WTC11 (cell line): ENCODE measurements around the gene FLRT1. TPM values are rescaled to one million over a fixed set of nuclear protein-coding genes. Genes with fewer than 3 reads are reported as not detected.

ENCODE experiments used
- ATF2 ChIP-seq: sonication (generic); formaldehyde crosslinking; IDR thresholded peaks from 2 replicates; pipeline ENCODE4 v1.8.1; 2022; ENCODE audit warnings: low read depth, missing genetic modification reagents, borderline replicate concordance
- ATF3 ChIP-seq: sonication (generic); formaldehyde crosslinking; conservative IDR thresholded peaks from 2 replicates; pipeline ENCODE4 v1.8.1; 2022; ENCODE audit warnings: mild to moderate bottlenecking, missing genetic modification reagents
- ETV6 ChIP-seq: sonication (generic); formaldehyde crosslinking; IDR thresholded peaks from 2 replicates; pipeline ENCODE4 v1.8.1; 2022; ENCODE audit warnings: mild to moderate bottlenecking, missing genetic modification reagents
- FOXP4 ChIP-seq: sonication (generic); formaldehyde crosslinking; IDR thresholded peaks from 2 replicates; pipeline ENCODE4 v1.8.0; 2022; ENCODE audit warnings: mild to moderate bottlenecking, missing genetic modification reagents
- HMGA2 ChIP-seq: fragments of 250-450 bp; sonication (Bioruptor Pico); IDR thresholded peaks from 2 replicates; pipeline ENCODE4 v1.4.0; 2021; ENCODE audit warnings: mild to moderate bottlenecking, moderate library complexity
- HMGXB4 ChIP-seq: sonication (generic); formaldehyde crosslinking; IDR thresholded peaks from 2 replicates; pipeline ENCODE4 v1.8.1; 2023; ENCODE audit warnings: mild to moderate bottlenecking, moderate library complexity, missing genetic modification reagents
- IRF2 ChIP-seq: sonication (generic); formaldehyde crosslinking; IDR thresholded peaks from 2 replicates; pipeline ENCODE4 v1.8.0; 2022; ENCODE audit warnings: low read depth, missing genetic modification reagents, borderline replicate concordance
- MLX ChIP-seq: sonication (generic); formaldehyde crosslinking; IDR thresholded peaks from 2 replicates; pipeline ENCODE4 v1.8.1; 2023; ENCODE audit warnings: mild to moderate bottlenecking, missing genetic modification reagents, moderate library complexity
- NFE2L1 ChIP-seq: sonication (generic); formaldehyde crosslinking; IDR thresholded peaks from 2 replicates; pipeline ENCODE4 v1.8.1; 2023; ENCODE audit warnings: missing genetic modification reagents
- NR3C1 ChIP-seq: sonication (generic); formaldehyde crosslinking; conservative IDR thresholded peaks from 2 replicates; pipeline ENCODE4 v1.8.1; 2023; ENCODE audit warnings: low read depth, mild to moderate bottlenecking, missing genetic modification reagents
- PREB ChIP-seq: sonication (generic); formaldehyde crosslinking; IDR thresholded peaks from 2 replicates; pipeline ENCODE4 v1.8.1; 2022; ENCODE audit warnings: mild to moderate bottlenecking, missing genetic modification reagents, moderate library complexity, borderline replicate concordance
- PRRX2 ChIP-seq: fragments of 250-450 bp; sonication (Bioruptor Pico); IDR thresholded peaks from 2 replicates; pipeline ENCODE4 v1.8.0; 2021; ENCODE audit warnings: mild to moderate bottlenecking
- RELA ChIP-seq: sonication (generic); formaldehyde crosslinking; IDR thresholded peaks from 2 replicates; pipeline ENCODE4 v1.8.1; 2022; ENCODE audit warnings: missing genetic modification reagents, mild to moderate bottlenecking, borderline replicate concordance
- SP1 ChIP-seq: sonication (generic); formaldehyde crosslinking; conservative IDR thresholded peaks from 2 replicates; pipeline ENCODE4 v1.8.1; 2022; ENCODE audit warnings: missing genetic modification reagents
- TEAD1 ChIP-seq: sonication (generic); formaldehyde crosslinking; IDR thresholded peaks from 2 replicates; pipeline ENCODE4 v1.8.0; 2022; ENCODE audit warnings: mild to moderate bottlenecking, missing genetic modification reagents
- TEAD4 ChIP-seq: sonication (generic); formaldehyde crosslinking; IDR thresholded peaks from 2 replicates; pipeline ENCODE4 v1.8.0; 2022; ENCODE audit warnings: mild to moderate bottlenecking, missing genetic modification reagents
- ZNF121 ChIP-seq: sonication (generic); formaldehyde crosslinking; IDR thresholded peaks from 2 replicates; pipeline ENCODE4 v1.8.0; 2023; ENCODE audit warnings: missing genetic modification reagents
- ZNF263 ChIP-seq: sonication (generic); formaldehyde crosslinking; IDR thresholded peaks from 2 replicates; pipeline ENCODE4 v1.8.1; 2022; ENCODE audit warnings: low read depth, mild to moderate bottlenecking, moderate library complexity, missing genetic modification reagents
- ZNF317 ChIP-seq: sonication (generic); formaldehyde crosslinking; IDR thresholded peaks from 2 replicates; pipeline ENCODE4 v1.8.1; 2023; ENCODE audit warnings: low read depth, mild to moderate bottlenecking, moderate library complexity, missing genetic modification reagents, borderline replicate concordance
- ZNF423 ChIP-seq: fragments of 250-450 bp; sonication (Bioruptor Pico); IDR thresholded peaks from 2 replicates; pipeline ENCODE4 v2.1.2; 2022; ENCODE audit warnings: mild to moderate bottlenecking, moderate library complexity
- total RNA-seq: library from RNA; stranded (reverse); gene quantifications from 3 replicates; pipeline ENCODE4 v1.2.3, GENCODE V29; 2021
- TF ChIP-seq, protein P1 (sequence below): fragments of 250-450 bp; sonication (Bioruptor Pico); IDR thresholded peaks from 2 replicates; pipeline ENCODE4 v2.1.2; 2022; ENCODE audit warnings: mild to moderate bottlenecking, moderate library complexity
- TF ChIP-seq, protein P2 (sequence below): fragments of 250-450 bp; sonication (Bioruptor Pico); IDR thresholded peaks from 2 replicates; pipeline ENCODE4 v1.9.0; 2021; ENCODE audit warnings: moderate library complexity, mild to moderate bottlenecking, inconsistent platforms, borderline replicate concordance

The FLRT1 gene
- total RNA-seq, 1 experiment from 2014 or later: 0.20 TPM

DNA sequence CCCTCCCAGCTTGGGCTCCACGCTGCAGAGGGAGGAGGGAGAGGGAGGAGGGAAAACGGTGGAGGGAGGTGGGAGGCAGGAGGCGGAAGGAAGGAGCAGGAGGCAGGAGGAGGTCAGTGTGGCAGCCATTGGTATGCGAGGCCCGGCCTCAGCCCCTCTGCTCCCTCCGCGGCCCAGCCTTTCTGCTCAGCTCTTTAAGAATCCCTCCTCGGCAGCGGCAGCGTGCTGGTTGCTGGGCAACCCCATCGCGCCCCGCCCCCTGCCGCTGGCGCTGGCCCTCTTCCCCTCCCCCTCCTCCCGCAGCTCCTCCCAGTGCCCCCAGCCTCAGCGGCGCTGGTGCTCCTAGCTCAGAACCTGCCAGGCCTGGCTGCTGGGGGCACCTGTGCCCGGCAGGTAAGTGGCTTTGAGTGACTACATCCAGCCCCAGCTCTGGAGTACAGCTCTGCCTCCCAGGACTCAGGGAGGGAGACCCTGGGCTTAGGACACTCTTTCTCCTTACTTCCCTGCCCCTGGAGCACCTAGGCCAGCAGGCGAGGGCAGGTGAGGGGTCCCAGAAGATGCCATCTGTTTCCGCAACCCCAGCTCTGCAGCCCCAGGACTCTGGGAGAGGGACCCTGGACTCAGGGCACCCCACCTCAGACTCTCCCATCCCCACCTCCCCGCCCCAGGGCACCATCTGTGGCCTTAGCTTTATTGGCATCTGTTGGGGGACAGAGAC lies 7.2 kb upstream of the FLRT1 start (continued):
- TF ChIP-seq PREB (CRISPR knock-in tag) (no peak), TEAD4 (CRISPR knock-in tag) (no peak), FOXP4 (CRISPR knock-in tag) (0 out of 2 replicates have a peak, but pooled peaks have one; percentile 10), ATF3 (CRISPR knock-in tag) (no peak), IRF2 (CRISPR knock-in tag) (no peak), ZNF423 (CRISPR knock-in tag) (no peak), RELA (CRISPR knock-in tag) (peak; percentile 51; the same call in 1 of the 2 replicates), ETV6 (CRISPR knock-in tag) (0 out of 2 replicates have a peak, but pooled peaks have one; percentile 27), PRRX2 (CRISPR knock-in tag) (no peak), TEAD1 (no peak), HMGXB4 (CRISPR knock-in tag) (no peak), NR3C1 (CRISPR knock-in tag) (no peak), ZNF121 (0 out of 2 replicates have a peak, but pooled peaks have one; percentile 46), ZNF317 (CRISPR knock-in tag) (no peak), ZNF263 (peak; percentile 99), HMGA2 (CRISPR knock-in tag) (no peak), ATF2 (CRISPR knock-in tag) (no peak), NFE2L1 (CRISPR knock-in tag) (no peak), MLX (CRISPR knock-in tag) (no peak), SP1 (CRISPR knock-in tag) (peak; percentile 53; the same call in 1 of the 2 replicates)
- TF ChIP-seq, protein P1, sequence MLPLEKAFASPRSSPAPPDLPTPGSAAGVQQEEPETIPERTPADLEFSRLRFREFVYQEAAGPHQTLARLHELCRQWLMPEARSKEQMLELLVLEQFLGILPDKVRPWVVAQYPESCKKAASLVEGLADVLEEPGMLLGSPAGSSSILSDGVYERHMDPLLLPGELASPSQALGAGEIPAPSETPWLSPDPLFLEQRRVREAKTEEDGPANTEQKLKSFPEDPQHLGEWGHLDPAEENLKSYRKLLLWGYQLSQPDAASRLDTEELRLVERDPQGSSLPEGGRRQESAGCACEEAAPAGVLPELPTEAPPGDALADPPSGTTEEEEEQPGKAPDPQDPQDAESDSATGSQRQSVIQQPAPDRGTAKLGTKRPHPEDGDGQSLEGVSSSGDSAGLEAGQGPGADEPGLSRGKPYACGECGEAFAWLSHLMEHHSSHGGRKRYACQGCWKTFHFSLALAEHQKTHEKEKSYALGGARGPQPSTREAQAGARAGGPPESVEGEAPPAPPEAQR (CRISPR knock-in tag): no peak
- TF ChIP-seq, protein P2, sequence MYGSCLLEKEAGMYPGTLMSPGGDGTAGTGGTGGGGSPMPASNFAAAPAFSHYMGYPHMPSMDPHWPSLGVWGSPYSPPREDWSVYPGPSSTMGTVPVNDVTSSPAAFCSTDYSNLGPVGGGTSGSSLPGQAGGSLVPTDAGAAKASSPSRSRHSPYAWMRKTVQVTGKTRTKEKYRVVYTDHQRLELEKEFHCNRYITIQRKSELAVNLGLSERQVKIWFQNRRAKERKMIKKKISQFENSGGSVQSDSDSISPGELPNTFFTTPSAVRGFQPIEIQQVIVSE (CRISPR knock-in tag): no peak
